ENCODE results near the gene OTUD5.

OTUD5 gene

GRCh38 chrX:48911412-48912182 is 45.8 kb downstream of the OTUD5 start, which contains the start of gene SLC35A2 (continued):
- TF ChIP-seq ZFP37 (tag by site-specific recombination; IDR thresholded peaks at IDR 0.05), result 0 out of 2 replicates have a peak, but pooled peaks have one; percentile 58
- TF ChIP-seq ZNF777 (tag by site-specific recombination; IDR thresholded peaks at IDR 0.05; ENCODE audit: borderline replicate concordance), result peak; percentile 73; the same call in 1 of the 2 replicates
- TF ChIP-seq ZNF76 (tag by site-specific recombination; IDR thresholded peaks at IDR 0.05; ENCODE audit: borderline replicate concordance, low read depth), result peak; percentile 72
- peak; percentile 75 for TF ChIP-seq ZNF518A (tag by site-specific recombination; conservative IDR thresholded peaks at IDR 0.05; ENCODE audit: low read depth)
- peak; percentile 66 for TF ChIP-seq GLIS1 (tag by site-specific recombination; IDR thresholded peaks at IDR 0.05)
- peak; percentile 84 for TF ChIP-seq ZNF335 (tag by site-specific recombination; conservative IDR thresholded peaks at IDR 0.05)
- TF ChIP-seq ZSCAN18 (tag by site-specific recombination; IDR thresholded peaks at IDR 0.05), result no peak
- no peak for TF ChIP-seq ZNF157 (tag by site-specific recombination; IDR thresholded peaks at IDR 0.05)
- TF ChIP-seq ZBTB26 (tag by site-specific recombination; optimal IDR thresholded peaks at IDR 0.05), result peak; percentile 30
- 0 out of 2 replicates have a peak, but pooled peaks have one; percentile 75 for TF ChIP-seq ZNF391 (tag by site-specific recombination; IDR thresholded peaks at IDR 0.05; ENCODE audit: borderline replicate concordance, low read depth)
- peak; percentile 98 for TF ChIP-seq ZBTB48 (tag by site-specific recombination; IDR thresholded peaks at IDR 0.05)

- TF ChIP-seq PRDM10 (tag by site-specific recombination; IDR thresholded peaks at IDR 0.05), result peak; percentile 95
- TF ChIP-seq ZNF423 (tag by site-specific recombination; IDR thresholded peaks at IDR 0.05), result no peak
- no peaks in the 10 kb centered on the region for H3K4me1 ChIP-seq (ENCODE audit: control insufficient read depth, insufficient read depth, low read length)
- no peaks in the 10 kb centered on the region for H3K9me3 ChIP-seq (ENCODE audit: control insufficient read depth, insufficient read depth, low read depth, low read length)
- ChIA-PET POLR2A (interaction anchor here (0.6 to 2.9 kb wide), 10 partner anchors 8 to 234 kb away, joined by 4 to 21 read pairs (median 7); partner anchors contain the start of genes HDAC6, OTUD5, PQBP1 and TFE3), CTCF (interaction anchor here (0.7 to 0.9 kb wide), 2 partner anchors 20 to 57 kb away, joined by 3 read pairs; no protein-coding TSS in a partner anchor)
- peaks cover 0 to 56% of the 10 kb centered on the region in 2 experiments; a peak in 1 of 3 replicates for H3K36me3 ChIP-seq (ENCODE audit: control insufficient read depth in 2 of 2, insufficient read depth in 1 of 2, low read length in 2 of 2)
- H3K27ac ChIP-seq (ENCODE audit: extremely low read depth, low read depth, low read length), result peak overlapping the region; percentile 30; the same call in 1 of the 2 replicates
- H3K4me3 ChIP-seq (ENCODE audit: low read depth, low read length), result peak overlapping the region; percentile 81
These were observed 46.4 kb downstream of the OTUD5 start for GRCh38 chrX:48910926-48911411.
